ENCODE results near the gene TEAD1.

TEAD1 gene

GRCh38 chr11:12835286-12835685, 161.1 kb downstream of the TEAD1 start:
- DNase-seq (ENCODE audit: low read depth): no peak
- TF ChIP-seq, protein P1, sequence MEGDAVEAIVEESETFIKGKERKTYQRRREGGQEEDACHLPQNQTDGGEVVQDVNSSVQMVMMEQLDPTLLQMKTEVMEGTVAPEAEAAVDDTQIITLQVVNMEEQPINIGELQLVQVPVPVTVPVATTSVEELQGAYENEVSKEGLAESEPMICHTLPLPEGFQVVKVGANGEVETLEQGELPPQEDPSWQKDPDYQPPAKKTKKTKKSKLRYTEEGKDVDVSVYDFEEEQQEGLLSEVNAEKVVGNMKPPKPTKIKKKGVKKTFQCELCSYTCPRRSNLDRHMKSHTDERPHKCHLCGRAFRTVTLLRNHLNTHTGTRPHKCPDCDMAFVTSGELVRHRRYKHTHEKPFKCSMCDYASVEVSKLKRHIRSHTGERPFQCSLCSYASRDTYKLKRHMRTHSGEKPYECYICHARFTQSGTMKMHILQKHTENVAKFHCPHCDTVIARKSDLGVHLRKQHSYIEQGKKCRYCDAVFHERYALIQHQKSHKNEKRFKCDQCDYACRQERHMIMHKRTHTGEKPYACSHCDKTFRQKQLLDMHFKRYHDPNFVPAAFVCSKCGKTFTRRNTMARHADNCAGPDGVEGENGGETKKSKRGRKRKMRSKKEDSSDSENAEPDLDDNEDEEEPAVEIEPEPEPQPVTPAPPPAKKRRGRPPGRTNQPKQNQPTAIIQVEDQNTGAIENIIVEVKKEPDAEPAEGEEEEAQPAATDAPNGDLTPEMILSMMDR (IDR thresholded peaks at IDR 0.05; ENCODE audit: low read depth, low read length, missing control alignments): no peak
- in situ Hi-C loops (cut with HindIII; ENCODE audit: low sequenced_read_pairs): no loop called here
- H3K4me3 ChIP-seq (ENCODE audit: low read depth, low read length): no peak overlapping the region

DNA sequence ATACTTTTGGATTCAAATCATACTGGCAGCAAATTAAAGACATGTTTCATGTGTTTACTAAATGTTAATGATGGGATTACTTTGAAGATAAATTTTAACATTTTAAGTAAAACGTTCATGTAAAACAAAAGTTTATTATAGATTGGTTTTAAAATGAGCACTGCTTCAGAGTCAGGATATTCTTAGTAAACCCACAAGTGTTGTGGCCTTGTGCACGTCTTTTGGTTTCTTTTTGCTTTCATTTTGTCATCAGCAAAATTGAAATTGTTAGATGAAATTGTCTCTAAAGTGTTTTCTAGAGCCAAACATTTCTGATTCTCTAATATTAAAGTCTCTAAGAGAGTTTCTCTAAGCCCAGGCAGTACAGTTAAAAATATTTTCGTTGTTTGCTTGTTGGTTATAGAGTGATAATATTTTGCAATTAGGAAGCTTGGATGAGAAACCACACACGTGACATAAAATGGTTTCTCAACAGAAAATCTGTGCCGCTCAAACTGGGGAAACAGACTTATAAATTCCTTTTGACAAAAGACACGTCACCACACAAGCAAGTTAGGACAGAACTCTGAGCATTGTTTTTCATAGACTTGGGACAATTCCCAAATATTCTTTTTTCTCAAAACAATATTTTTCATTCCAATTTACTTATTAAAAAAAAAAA, 164.4 kb downstream of the TEAD1 start:
- no peak for DNase-seq (ENCODE audit: low read depth)
- in situ Hi-C loops (cut with HindIII; ENCODE audit: low sequenced_read_pairs): no loop called here
- TF ChIP-seq, protein P1 (IDR thresholded peaks at IDR 0.05; ENCODE audit: low read depth, low read length, missing control alignments): no peak
- H3K4me3 ChIP-seq (ENCODE audit: low read depth, low read length): no peak overlapping the region

- H3K4me3 ChIP-seq (ENCODE audit: low read depth, low read length): no peak overlapping the region
- in situ Hi-C loops (cut with HindIII; ENCODE audit: low sequenced_read_pairs): no loop called here
- no peak for DNase-seq (ENCODE audit: low read depth)
- TF ChIP-seq, protein P1 (IDR thresholded peaks at IDR 0.05; ENCODE audit: low read depth, low read length, missing control alignments): no peak
Measured at GRCh38 chr11:12840871-12841660, 166.8 kb downstream of the TEAD1 start.

GRCh38 chr11:12841946-12842630, 167.9 kb downstream of the TEAD1 start:
- in situ Hi-C loops (cut with HindIII; ENCODE audit: low sequenced_read_pairs): no loop called here
- peak; percentile 78 for DNase-seq (ENCODE audit: low read depth)
- H3K4me3 ChIP-seq (ENCODE audit: low read depth, low read length): no peak overlapping the region
- TF ChIP-seq, protein P1 (IDR thresholded peaks at IDR 0.05; ENCODE audit: low read depth, low read length, missing control alignments): no peak

DNA sequence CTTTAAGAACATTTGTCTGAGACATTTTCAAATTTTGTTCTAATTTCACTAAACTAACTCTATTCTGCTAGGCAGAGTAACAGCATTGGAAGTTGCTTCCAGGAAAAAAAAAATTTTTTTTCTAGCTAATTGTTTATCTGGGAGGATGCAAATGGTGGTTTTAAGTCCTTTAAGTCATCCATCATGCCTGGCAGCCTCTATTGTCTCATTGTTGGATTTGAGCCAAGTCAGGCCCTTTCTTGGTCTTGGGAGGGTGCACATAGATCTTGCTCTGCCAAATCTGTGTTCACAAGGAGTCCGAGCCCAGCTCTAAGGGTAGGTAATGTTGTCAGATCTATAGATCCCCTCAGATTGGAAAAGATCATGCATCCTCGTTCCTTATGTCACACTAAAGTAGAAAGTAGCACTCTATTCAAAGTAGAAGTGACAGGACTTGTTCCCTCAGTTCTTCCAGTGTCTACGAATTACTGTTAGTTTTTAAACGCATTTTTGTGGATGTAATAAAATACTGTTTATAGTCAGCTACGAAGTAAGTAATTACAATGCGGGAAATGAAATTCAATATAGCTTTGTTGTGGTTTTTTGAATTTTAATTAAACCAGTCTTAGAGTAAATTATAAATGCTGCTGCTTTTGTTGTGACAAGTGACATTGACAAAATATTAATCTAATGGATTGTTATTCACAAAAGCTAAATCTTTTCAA, 168.9 kb downstream of the TEAD1 start:
- H3K4me3 ChIP-seq (ENCODE audit: low read depth, low read length): no peak overlapping the region
- TF ChIP-seq, protein P1 (IDR thresholded peaks at IDR 0.05; ENCODE audit: low read depth, low read length, missing control alignments): no peak
- DNase-seq (ENCODE audit: low read depth): peak; percentile 92
- in situ Hi-C loops (cut with HindIII; ENCODE audit: low sequenced_read_pairs): no loop called here

DNA sequence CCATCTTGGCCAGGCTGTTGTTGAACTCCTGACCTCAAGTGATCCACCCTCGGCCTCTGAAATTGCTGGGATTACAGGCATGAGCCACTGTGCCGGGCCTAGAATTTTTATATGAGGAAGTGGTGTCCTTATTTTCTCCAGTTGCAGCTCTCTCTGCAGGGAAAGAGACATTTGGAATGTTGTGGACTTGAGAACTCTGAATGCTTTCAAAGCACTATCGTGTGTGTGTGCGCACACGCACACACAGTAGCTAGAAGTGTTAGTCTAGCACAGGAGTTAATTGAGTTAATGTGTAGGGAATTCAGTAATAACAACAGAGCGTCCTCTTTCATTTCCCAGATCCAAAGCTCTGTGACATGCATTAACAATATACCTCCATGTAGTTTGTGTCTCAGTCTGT, 170.9 kb downstream of the TEAD1 start:
- in situ Hi-C loops (cut with HindIII; ENCODE audit: low sequenced_read_pairs): no loop called here
- H3K4me3 ChIP-seq (ENCODE audit: low read depth, low read length): no peak overlapping the region
- TF ChIP-seq, protein P1 (IDR thresholded peaks at IDR 0.05; ENCODE audit: low read depth, low read length, missing control alignments): no peak
- DNase-seq (ENCODE audit: low read depth): no peak

Measured in astrocyte of the cerebellum (primary cell).